GM23248 (cell line): ENCODE measurements around the gene C3orf70. TPM values are rescaled to one million over a fixed set of nuclear protein-coding genes. Genes with fewer than 3 reads are reported as not detected.

Source experiments
- DNase-seq: peaks from one replicate; pipeline ENCODE4 v3.0.0-alpha.2; 2015
- H2AFZ ChIP-seq: fragments of 200-600 bp; sonication (generic); 2 replicates; pipeline ENCODE4 v1.6.1; 2016; ENCODE audit warnings: antibody characterized with exemption
- H3F3A ChIP-seq: fragments of 200-600 bp; sonication (generic); 2 replicates; pipeline ENCODE4 v1.6.1; 2016; ENCODE audit warnings: mild to moderate bottlenecking, antibody characterized with exemption, mixed run types; ENCODE audit not compliant: insufficient read depth
- H3K27ac ChIP-seq: fragments of 200-600 bp; sonication (generic); 2 replicates; pipeline ENCODE4 v1.5.1; 2016; ENCODE audit warnings: mild to moderate bottlenecking
- H3K27me3 ChIP-seq: fragments of 200-600 bp; sonication (generic); replicated peaks from 2 replicates; pipeline ENCODE4 v1.6.1; 2016; ENCODE audit warnings: mild to moderate bottlenecking; ENCODE audit not compliant: insufficient read depth
- H3K36me3 ChIP-seq: fragments of 200-600 bp; sonication (generic); 2 replicates; pipeline ENCODE4 v1.6.1; 2016; ENCODE audit warnings: low read depth, mild to moderate bottlenecking
- H3K4me1 ChIP-seq: fragments of 200-600 bp; sonication (generic); 2 replicates; pipeline ENCODE4 v1.6.1; 2016; ENCODE audit warnings: mild to moderate bottlenecking; ENCODE audit not compliant: insufficient read depth
- H3K4me2 ChIP-seq: fragments of 200-600 bp; sonication (generic); one replicate; pipeline ENCODE4 v1.6.1; 2016; ENCODE audit warnings: mild to moderate bottlenecking; ENCODE audit not compliant: unreplicated experiment
- H3K4me3 ChIP-seq: fragments of 200-600 bp; sonication (generic); 2 replicates; pipeline ENCODE4 v1.5.1; 2016; ENCODE audit warnings: mild to moderate bottlenecking
- H3K79me2 ChIP-seq: fragments of 200-600 bp; sonication (generic); 2 replicates; pipeline ENCODE4 v1.6.1; 2016; ENCODE audit warnings: mild to moderate bottlenecking; ENCODE audit not compliant: insufficient read depth
- H3K9ac ChIP-seq: fragments of 200-600 bp; sonication (generic); 2 replicates; pipeline ENCODE4 v1.6.1; 2016; ENCODE audit warnings: mild to moderate bottlenecking
- H3K9me2 ChIP-seq: fragments of 200-600 bp; sonication (generic); 2 replicates; pipeline ENCODE4 v1.6.1; 2016; ENCODE audit warnings: mixed run types, mild to moderate bottlenecking, moderate library complexity; ENCODE audit not compliant: insufficient read depth
- H3K9me3 ChIP-seq: fragments of 200-600 bp; sonication (generic); one replicate; pipeline ENCODE4 v1.6.1; 2017; ENCODE audit warnings: low read depth
- H4K20me1 ChIP-seq: fragments of 200-600 bp; sonication (generic); 2 replicates; pipeline ENCODE4 v1.6.0; 2016; ENCODE audit not compliant: insufficient read depth
- EZH2 ChIP-seq: fragments of 200-600 bp; sonication (generic); IDR thresholded peaks from 2 replicates; pipeline ENCODE4 v1.6.1; 2018; ENCODE audit warnings: antibody characterized with exemption, mild to moderate bottlenecking; ENCODE audit not compliant: insufficient read depth, poor library complexity, severe bottlenecking
- EZH2phosphoT487 ChIP-seq: fragments of 200-600 bp; sonication (generic); IDR thresholded peaks from 2 replicates; pipeline ENCODE4 v1.6.1; 2018; ENCODE audit warnings: antibody characterized with exemption, moderate library complexity, mild to moderate bottlenecking, low read depth; ENCODE audit not compliant: insufficient read depth
- WGBS, 2 experiments: methylation state at CpG; one replicate each; pipeline ENCODE4 v1.1.6; 2015 to 2017; ENCODE audit warnings: low lambda C conversion rate in 2 of 2, low coverage in 1 of 2; ENCODE audit errors: missing lambda C conversion rate in 2 of 2; 5-methylcytosine and 5-hydroxymethylcytosine counted together
- in situ Hi-C: fragments of 300-500 bp; cut with MboI; formaldehyde crosslinking; loops from 2 replicates; pipeline ENCODE4 v1.15.0; 2020
- polyA plus RNA-seq: library from polyadenylated mRNA; unstranded; fragments of >200 nt; fragmentation: Nextera tagmentation; extraction: Ambion mirVana; gene quantifications from 2 replicates; pipeline ENCODE4 v1.2.1, GENCODE V29; 2016
- total RNA-seq: library from RNA; depleted of rRNA; stranded (reverse); fragments of >200 nt; shearing (Covaris generic); gene quantifications from 2 replicates; pipeline ENCODE4 v1.2.3, GENCODE V29; 2014

The C3orf70 gene
- total and polyA plus RNA-seq, 2 experiments from 2014 or later, result not detected

DNA sequence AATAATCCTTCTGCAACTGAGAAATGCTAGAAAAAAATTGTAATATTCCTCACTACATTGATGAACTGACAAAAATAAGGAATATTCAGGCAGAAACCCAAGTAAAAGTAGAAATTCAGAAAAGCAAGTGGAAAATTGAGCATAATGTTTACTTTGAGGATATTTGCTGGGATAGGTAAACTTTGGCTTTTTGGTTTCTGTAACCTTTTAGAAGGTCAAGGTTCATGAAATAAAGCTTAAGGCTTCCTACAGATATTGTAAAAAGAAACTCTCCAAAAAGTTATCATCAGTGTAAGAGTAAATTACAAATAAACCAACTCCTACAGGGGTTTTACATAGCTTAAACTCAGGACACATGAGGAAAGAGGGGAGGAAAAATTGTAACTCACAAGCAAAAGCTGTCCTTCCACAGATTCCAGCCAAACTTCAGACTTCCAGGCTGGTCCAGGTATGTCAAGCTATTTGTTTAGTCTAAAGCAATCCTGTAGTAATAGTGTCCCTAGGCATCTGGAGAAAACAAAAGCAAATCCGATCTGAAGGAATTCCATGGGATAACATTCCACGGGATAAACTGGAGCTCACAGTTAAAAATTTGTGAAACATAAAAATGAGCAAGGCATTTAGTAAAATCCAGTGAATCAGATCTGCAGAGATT, 21.1 kb downstream of the C3orf70 start:
- 58 to 64% methylated on average over 2 of the region's 2 CpGs for WGBS, 2 experiments
- H3K4me1 ChIP-seq, result no peaks in the 10 kb centered on the region

DNA sequence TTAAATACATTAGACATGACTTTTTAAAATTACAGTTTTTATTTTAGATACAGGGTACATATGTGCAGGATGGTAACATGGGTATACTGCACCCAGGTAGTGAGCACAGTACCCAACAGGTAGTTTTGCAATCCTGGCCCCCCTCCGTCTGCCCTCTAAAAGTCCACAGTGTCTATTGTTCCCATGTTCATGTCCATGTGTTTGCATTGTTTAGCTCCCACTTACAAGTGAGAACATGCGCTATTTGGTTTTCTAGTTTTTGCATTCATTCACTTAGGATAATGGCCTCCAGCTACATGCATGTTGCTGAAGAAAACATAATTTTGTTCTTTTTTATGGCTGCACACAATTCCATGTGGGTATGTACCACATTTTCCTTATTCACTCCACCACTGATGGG, 23.8 kb downstream of the C3orf70 start:
- H3K79me2 ChIP-seq, result no peaks in the 10 kb centered on the region
- DNase-seq, result no peak
- WGBS, 2 experiments, result 74 to 78% methylated on average over 2 of the region's 2 CpGs
- H3K4me1 ChIP-seq, result no peaks in the 10 kb centered on the region
- no peak overlapping the region for H3K4me2 ChIP-seq
- H3K9me3 ChIP-seq, result no peaks in the 10 kb centered on the region
- no peak overlapping the region for H2AFZ ChIP-seq
- no peaks in the 10 kb centered on the region for H4K20me1 ChIP-seq
- no peak overlapping the region for H3K9ac ChIP-seq
- peaks cover 12% of the 10 kb centered on the region; the same call in 1 of the 2 replicates for H3K27me3 ChIP-seq
- H3K27ac ChIP-seq, result no peak overlapping the region
- H3F3A ChIP-seq, result no peaks in the 10 kb centered on the region
- H3K36me3 ChIP-seq, result no peaks in the 10 kb centered on the region
- H3K4me3 ChIP-seq, result no peak overlapping the region
- in situ Hi-C loops, result no loop called here
- TF ChIP-seq EZH2phosphoT487 (no peak), EZH2 (no peak)
- H3K9me2 ChIP-seq, result no peaks in the 10 kb centered on the region

More for the DNA sequence above, 21.1 kb downstream of the C3orf70 start:
- peaks cover 12% of the 10 kb centered on the region; the same call in 1 of the 2 replicates for H3K27me3 ChIP-seq
- H4K20me1 ChIP-seq, result no peaks in the 10 kb centered on the region
- DNase-seq, result no peak
- H3K79me2 ChIP-seq, result no peaks in the 10 kb centered on the region
- no peak overlapping the region for H3K4me2 ChIP-seq
- H3K9me3 ChIP-seq, result no peaks in the 10 kb centered on the region
- H3K9me2 ChIP-seq, result no peaks in the 10 kb centered on the region
- no peaks in the 10 kb centered on the region for H3F3A ChIP-seq
- TF ChIP-seq EZH2phosphoT487 (no peak), EZH2 (no peak)
- H3K27ac ChIP-seq, result no peak overlapping the region
- H3K9ac ChIP-seq, result no peak overlapping the region
- no peak overlapping the region for H2AFZ ChIP-seq
- in situ Hi-C loops, result no loop called here
- H3K4me3 ChIP-seq, result no peak overlapping the region
- no peaks in the 10 kb centered on the region for H3K36me3 ChIP-seq

DNA sequence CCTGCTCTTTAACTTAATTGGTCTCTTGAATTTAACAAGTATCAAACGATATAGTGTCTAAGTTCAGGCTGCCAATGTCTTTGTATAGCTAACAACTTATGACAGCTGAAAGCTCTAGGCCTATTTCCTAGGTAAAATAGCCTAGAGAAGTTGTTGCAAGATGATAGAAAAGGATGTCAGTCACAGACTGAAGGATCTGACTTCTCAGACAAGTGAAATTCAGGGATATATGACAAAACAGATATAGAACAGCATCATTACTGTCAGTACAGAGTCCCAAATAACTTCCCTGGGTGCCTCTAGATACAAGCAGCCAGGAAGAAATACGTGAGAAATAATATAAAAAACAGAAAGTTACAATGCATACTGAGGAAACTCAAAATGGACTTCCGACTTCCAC, 26.7 kb downstream of the C3orf70 start:
- Histone ChIP-seq H3K9me3 (no peaks in the 10 kb centered on the region), H3F3A (no peaks in the 10 kb centered on the region), H3K36me3 (no peaks in the 10 kb centered on the region), H3K4me2 (no peak overlapping the region), H3K27ac (no peak overlapping the region), H2AFZ (no peak overlapping the region), H3K4me3 (no peak overlapping the region), H3K4me1 (no peaks in the 10 kb centered on the region), H3K27me3 (0 out of 2 replicates have a peak, but pooled peaks cover 3% of the 10 kb centered on the region), H3K79me2 (no peaks in the 10 kb centered on the region), H3K9me2 (no peaks in the 10 kb centered on the region), H4K20me1 (no peaks in the 10 kb centered on the region), H3K9ac (no peak overlapping the region)
- in situ Hi-C loops, result no loop called here
- 54 to 56% methylated on average over 3 of the region's 3 CpGs for WGBS, 2 experiments
- TF ChIP-seq EZH2phosphoT487, result no peak
- TF ChIP-seq EZH2, result no peak
- DNase-seq, result no peak

DNA sequence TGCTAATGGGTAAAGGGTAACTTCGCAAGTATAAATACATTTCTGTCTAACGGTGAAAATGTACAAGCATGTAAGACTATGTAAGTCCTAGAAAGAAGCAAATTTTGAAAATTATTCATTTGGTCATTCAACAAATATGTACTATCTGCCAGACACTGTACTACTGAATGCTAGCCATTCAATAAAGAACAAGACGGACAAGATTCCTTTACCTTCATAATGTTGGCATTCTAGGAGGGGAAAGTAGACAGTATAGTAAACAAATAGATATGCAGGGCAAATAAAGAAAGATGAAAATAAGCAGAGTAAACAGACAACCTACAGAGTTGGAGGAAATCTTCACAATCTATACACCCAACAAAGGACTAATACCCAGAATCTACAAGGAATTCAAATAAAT, 32.7 kb downstream of the C3orf70 start:
- H3K79me2 ChIP-seq, result no peaks in the 10 kb centered on the region
- no peak for DNase-seq
- H3F3A ChIP-seq, result no peaks in the 10 kb centered on the region
- no peak overlapping the region for H3K4me2 ChIP-seq
- no peak overlapping the region for H3K4me3 ChIP-seq
- no peaks in the 10 kb centered on the region for H3K4me1 ChIP-seq
- H3K9me3 ChIP-seq, result no peaks in the 10 kb centered on the region
- in situ Hi-C loops, result no loop called here
- 73 to 82% methylated on average over 3 of the region's 3 CpGs for WGBS, 2 experiments
- H2AFZ ChIP-seq, result no peak overlapping the region
- no peak overlapping the region for H3K27ac ChIP-seq
- H3K9me2 ChIP-seq, result no peaks in the 10 kb centered on the region
- no peaks in the 10 kb centered on the region for H3K36me3 ChIP-seq
- peaks cover 7% of the 10 kb centered on the region for H3K27me3 ChIP-seq
- H3K9ac ChIP-seq, result no peak overlapping the region
- no peaks in the 10 kb centered on the region for H4K20me1 ChIP-seq
- TF ChIP-seq EZH2, result no peak
- TF ChIP-seq EZH2phosphoT487, result no peak
